CD4-positive, alpha-beta T cell treated with Interleukin-1 beta for 1 hour (primary cell): ENCODE data around the gene F3.

Source experiments
- DNase-seq, 2 donors: peaks; one replicate each; pipeline ENCODE4 v3.0.0-alpha.2; 2020 to 2022

The F3 gene

DNA sequence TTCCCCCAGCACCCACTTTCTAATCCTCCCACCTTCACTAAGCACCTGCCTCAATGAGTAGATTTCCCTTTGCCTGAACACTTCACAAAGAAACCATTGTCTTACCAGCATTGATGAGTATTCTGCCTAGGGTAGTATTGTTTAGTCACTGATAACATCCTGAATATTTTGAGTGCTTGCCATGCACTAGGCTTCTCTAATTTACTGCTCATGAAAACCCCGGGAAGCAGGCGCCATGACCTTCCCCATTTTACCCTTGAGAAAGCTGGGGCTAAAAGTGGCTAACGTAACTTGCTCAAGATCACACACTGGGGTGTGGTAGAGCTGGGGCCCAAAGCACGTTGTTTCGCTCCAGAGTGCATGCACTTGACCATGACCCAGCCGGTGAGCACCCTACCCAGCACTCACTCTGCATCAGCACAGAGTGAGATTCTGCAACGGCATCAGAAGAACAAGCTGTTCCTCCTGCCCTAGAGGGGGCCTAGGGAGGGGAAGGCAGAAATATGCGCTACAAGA lies 10.6 kb upstream of the F3 start:
- DNase-seq, result no peak

DNA sequence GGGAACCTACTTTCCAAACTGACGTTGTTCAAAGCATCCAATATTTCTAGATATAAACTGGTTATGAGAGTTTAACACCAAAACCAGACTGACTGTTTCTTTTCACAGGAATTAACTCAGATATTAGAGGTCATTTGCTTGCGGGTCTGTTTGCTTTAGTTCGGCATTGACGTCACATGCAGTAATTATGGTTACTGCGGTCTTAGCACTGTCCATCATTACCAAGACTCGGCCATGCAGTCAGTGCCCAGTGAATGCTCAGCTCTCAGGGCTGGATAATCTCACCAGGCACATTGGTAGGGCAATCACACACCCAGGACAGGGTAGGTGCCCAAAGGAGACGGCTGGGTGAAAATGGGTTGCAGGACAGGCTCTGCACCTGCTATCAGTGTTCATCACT lies 9.9 kb upstream of the F3 start:
- DNase-seq, result no peak

DNA sequence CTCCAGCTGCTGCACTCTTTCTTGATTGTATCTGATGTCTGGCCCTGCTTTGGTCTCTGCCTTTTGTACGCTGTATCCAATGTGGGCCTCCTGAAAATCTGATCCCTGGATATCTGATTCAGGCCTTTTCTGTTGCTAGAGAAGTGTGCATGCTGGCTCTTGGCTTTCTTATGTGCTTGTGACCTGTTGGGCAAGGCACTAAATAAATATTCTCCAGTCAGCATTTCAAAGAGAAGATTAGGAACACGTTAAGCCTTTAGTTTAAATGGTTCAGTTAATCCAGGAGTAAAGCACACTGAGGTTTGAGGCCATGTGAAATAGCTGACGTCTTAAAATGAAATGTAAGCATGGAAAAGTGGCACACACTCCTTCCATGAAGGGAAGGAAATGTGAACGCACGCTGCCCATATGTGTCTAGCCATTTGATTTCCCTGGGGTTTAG lies 9.3 kb upstream of the F3 start:
- no peak for DNase-seq

DNA sequence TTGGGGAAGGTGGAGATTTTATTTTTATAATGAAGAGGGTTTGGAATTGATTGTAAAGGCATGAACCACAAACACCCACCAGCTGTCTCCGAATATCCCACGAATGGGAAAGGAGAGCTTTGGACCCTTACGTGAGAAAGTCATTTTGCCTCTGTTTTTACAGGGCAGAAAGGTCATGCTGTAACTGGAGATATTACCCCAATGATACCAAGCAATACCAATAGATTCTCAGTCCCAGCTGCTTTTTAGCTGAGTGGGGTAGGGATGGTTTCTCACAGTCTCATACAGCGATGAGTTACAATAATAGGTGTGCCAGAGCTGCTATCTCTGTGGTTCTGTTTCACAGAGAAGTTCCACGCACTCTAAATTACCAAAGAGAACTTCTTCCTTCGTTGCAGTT lies 8.8 kb upstream of the F3 start:
- DNase-seq, result no peak

DNA sequence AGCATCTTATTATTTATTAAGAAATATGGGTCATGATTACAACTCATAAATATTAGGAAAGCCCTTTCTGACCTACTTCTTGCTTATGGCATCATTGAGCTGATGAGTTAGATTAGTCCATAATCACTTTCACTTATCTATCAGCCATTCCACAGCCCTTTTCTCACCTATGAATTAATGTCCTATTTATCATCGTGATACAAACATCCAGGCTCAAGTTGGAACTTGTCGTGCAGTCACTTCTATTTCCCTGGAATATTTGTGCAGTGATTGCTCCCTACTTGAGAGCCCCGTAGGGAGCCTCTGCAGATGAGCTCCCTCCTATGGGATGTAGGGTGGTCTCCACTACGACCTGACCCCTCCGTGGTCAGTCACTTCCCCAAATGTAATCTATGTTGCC lies 8.1 kb upstream of the F3 start:
- DNase-seq, result no peak

DNA sequence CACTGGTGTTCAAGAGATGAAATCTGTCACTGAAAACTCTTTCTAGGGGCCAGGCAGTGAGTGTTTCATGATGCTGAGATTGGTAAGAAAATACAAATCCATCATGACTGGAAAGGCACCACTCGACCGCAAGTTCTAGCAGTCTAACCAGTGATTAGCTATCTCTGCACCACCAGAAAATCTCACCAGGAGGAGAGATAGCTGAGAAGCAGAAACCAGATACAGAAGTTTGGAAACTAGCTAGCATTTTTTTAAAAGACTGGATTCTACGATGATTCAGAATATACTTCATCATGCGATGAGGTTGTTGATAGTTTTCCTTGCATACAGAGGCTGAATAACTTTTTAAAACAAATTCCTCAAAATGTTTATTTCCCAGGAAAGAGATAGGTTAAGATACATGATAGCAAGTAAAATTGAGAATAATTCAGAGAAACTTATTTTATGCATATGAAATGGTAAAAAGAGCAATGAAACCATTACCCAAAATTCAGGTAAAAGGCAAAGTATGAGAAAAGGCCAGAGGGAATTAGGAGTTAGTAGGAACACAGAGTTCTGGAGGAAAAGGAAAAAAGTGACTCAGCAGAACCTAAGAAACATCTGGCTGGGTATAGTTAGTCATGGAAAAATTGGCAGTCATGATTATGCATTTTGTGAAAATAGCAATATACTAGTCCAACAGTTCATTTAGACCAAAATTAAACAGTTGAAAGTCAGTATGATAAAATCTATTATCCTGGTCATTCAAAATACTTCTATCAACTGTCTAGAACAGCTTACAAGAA lies 3.3 kb upstream of the F3 start:
- DNase-seq, result no peak

DNA sequence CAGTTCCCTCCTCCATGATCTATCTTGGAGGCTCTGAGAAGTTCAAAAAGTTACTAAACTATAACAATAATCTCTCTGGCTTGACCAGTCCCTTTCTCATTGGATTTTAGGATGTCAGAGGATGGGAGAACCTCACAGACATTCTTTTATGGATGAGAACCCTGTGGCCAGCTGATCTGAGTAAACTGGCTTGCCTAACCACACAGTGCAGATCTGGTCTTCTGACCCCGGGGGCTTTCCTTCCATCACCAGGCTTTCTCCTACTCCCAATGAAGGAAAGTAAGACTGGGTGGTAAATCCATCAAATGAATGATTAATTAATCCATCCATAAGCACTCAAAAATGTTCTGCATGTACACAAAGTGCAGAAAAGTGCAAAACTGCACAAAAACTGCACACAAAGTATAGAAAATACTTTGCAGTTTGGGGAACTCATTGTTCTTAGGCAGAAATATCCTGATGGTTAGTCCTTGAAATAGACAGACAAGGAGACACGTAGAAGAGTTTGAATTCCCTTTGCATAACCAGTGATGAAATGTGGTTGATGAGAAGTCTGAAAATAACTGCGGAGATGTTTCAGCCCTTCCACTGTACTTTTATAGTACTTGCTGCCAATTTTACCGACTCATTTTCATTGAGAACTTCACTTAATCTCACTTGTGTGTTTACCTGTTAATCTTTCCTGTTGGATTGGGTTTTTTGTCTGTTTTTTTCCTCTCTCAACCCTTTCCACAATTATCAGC lies 2.5 kb upstream of the F3 start:
- no peak for DNase-seq

DNA sequence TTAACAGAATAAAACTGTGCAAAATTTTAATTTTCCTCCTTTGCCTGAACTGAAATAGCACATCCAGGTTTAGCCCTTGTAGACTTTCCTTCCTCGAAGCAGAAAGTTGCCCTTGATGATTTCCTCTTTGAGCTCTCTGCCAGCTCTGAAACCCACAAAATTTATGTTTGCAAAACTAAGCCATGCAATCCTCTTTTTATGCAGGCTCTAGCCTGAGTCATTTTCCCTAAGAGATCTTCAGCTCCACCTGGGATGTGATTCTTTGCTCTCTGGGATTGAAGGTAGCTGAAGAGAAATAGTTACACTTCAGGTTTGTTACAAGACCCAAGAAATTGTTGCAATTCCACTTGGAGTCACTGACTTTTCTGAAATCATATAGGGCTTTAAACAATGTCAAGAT lies 1.4 kb upstream of the F3 start:
- DNase-seq, result no peak

DNA sequence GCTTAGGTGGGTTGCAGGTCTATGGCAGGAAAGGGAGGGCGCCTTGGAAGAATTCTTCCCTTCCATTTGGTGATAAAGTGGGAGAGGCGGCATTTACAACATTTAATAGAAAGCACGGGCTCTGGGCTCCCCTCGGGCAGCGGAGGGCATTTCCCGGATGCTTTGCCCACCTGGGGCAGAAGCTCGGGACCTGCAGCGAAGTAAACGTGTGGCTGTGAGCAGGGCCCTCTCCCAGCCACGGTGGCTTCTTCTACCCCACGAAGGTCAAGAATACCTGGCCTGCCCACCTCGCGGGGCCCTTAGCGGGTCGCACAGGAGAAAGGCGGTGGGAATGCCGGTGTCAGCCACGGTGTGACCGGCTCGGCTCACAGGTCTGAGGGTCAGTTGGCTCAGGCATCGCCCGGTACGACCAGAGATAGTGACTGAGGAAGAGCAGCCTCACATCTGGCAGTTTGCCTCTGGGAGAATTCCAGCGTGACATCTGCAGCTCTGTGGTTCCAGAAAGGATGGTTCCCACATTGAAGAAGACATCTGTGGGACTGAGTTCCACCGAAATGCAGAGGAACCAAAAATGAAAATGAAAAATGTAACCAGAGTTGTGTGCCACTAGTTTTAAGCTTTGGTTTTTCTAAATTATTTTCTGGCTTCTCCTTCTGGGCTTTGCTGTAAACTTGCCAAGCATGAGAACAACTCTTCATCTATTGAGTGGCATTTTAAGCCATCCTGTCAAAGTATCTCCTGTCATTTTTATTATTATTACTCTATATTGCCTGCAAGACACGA lies 720 bp upstream of the F3 start:
- no peak for DNase-seq

DNA sequence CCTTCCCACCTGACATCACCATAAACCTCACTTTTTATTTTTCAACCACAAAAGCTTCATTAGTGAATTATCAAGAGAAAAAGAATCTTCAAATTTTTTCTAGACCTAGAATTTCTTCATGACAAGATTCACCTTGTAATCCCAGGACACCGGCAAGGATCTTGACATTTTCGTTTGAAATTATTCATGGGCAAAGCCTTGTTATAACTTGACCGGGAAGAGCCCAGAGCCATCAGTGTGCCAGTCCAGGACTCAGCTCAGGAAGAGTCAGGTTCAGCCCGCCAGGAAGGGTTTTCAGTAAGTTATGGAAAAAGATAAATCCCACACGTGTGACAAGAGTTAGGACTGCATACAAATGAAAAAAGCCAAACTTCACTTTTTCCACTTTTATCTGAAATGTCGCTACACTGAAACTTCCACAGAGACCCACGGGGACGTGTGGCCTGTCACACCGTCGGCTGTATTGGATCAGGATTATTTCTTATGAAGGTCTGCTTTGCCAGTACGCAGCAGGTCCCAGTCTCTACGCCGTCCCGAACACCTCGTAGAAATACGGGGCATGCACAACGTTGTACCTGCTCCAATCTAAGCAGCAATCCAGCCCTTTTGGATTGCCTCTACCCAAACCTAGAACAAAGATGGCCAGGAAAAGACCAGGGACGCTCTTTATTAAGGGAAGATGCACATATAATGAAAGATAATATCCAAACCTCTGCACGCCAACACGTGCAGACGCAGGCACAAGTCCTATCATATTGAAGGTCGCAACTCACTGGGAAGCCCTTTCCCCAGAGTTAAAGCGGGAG lies 916 bp downstream of the F3 start:
- DNase-seq, result no peak

DNA sequence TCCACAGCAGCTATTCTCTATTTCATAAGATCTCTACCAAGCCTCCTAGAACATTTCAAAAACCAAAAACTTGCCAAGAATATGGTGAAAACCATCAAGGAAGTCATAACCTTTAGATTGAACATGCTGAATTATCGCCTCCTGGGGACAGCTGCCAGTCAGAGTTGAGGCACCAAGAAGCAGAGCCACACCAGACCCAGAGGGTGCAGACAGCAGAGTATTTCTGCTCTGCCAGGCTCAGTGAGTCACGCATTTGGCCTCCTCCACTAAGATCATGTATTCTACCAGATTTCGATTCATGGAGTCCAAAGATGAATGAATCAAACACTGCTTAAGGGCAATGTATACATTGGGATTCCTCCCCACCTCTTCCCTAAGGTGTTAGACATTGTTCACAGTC lies 2.1 kb downstream of the F3 start:
- DNase-seq, result no peak

DNA sequence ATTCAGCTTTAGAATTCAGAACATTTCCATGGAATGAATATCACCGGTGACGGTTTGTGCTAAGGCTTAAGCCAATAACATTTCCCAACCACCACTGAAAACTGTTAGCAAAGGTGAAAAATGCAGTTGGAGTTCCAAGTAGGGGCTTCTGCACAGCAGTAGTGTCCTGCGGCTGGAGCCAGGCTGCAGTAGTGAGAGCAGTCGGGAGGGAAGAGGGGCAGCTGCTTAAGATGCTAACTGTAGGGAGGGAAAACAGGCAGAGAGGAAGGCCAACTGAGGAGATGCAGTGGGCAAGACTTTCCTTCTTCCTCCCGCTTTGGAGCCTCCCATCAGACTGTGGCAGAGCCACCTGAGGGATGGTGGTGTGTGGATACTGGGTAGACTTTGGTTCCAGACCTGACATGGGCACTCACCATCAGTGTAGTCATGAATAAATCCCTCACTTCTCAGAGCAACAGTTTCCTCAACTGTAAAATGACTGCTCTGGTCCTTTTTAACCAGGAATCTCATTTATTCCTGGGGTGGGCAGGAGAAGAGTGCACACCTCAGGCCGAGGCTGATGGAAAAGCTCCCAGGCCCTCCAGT lies 3.2 kb downstream of the F3 start:
- DNase-seq, result no peak

DNA sequence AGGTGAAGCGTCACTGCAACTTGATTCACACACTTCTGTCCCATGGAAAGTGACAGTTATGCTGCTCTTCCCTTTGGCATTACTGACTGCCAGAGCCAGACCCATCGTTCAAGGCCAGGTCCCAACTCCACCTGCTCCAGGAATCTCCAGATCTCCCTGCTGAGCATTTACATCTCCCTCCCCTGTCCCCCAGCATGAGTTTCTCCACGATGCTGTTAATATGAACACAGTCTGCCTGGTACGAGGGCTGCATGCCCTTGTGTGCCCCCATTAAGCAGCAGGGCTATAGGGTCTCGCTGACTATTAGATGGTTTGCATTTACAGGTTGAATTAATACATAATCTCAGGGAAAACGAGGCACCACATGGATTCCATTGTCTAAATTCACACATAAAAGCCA lies 4.3 kb downstream of the F3 start:
- DNase-seq, result no peak

DNA sequence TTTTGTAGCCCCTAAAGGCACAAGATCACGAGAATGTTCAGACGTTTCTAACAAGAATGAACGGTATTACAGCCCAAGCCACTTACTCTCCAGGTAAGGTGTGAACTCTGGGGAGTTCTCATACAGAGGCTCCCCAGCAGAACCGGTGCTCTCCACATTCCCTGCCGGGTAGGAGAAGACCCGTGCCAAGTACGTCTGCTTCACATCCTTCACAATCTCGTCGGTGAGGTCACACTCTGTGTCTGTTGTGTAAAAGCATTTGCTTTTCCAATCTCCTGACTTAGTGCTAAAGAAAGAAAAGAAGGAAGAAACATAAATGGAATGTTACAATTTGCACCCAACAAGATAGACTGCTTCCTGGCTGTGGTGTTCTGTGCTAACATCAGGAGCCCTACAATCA lies 5.7 kb downstream of the F3 start:
- DNase-seq, result no peak

DNA sequence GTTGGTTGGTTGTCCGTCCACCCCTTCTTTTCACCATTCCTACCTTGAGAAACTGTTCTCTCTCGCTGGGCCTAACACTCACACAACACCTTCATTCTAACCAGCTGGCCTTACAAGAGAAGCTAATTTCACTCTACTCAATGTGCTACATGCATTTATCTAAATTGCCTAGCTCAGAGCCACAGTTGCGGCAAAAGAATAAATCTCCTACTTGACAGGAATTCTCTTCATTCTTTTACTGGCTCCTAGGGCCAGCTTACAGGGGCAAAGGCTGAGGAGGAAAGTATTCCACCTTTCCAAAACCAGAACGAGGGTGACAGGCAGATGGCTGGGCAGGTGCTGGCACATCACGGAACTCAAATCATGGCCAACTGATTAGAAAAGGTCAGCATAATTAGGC lies 6.5 kb downstream of the F3 start:
- no peak for DNase-seq

DNA sequence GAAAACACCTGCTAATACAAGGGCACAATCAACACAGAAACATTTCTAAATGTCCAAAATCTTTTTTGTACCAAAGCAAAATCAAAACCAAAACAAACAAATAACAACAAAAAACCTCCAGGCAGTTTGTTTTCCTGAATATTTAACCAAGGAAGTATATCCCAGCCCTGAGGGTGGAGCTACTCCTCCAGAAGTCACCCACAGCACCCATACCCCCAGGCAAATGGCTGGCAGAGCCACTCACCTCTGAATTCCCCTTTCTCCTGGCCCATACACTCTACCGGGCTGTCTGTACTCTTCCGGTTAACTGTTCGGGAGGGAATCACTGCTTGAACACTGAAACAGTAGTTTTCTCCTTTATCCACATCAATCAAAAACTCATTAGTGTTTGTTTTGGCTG lies 9.5 kb downstream of the F3 start:
- no peak for DNase-seq

DNA sequence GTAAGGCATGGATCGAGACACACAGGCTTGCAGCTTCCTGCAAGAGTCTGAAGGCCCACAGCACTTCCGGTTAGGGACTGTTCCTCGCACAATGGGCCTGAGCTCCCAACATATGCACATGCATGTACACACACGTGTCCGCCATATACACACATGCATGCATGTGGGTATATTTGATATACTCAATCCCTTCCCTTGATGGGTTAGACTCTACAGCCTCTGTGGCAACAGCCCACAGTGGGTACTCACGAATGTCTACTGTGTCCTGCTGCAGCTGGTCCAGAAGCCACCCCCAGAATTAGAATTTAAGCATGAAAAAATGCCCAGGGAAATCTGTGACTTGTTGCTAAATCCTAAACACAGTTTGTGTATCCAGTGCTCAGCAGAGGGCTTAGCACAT lies 9.9 kb downstream of the F3 start:
- DNase-seq, result no peak

DNA sequence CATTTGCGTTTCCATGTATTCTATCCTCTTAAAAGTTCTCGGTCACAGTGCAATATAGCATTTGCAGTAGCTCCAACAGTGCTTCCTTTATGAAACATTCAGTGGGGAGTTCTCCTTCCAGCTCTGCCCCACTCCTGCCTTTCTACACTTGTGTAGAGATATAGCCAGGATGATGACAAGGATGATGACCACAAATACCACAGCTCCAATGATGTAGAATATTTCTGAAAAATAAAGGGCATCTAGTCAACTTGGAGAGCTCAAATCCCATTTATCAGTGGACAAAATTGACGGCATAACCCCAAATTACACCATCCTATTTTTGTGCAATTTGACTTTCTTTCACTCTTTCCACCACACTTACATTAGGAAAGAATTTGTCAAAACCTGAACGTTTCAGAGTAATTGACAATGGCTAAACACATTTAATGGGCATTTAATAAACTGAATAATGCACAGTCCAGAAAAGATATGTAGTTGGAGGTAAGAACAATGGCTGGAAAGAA lies 11.1 kb downstream of the F3 start:
- no peak for DNase-seq

DNA sequence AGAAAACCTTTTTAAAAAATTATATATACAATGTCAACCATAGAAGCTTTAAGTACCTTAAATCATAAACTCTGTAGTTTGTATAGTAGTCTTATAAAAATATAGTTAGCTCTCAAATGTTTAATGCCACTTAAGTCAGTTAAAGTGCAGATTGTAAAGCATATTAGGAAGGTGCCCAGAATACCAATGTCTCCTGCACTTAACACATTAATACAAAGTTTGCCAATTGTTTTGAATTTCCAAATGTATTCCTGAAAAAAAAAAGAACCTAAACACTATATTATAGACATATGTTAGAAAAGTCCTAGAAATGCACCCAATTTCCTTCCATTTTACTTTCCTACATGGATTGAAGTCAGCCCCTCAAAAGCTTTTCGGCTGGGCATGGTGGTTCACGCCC lies 12.1 kb downstream of the F3 start:
- no peak for DNase-seq

DNA sequence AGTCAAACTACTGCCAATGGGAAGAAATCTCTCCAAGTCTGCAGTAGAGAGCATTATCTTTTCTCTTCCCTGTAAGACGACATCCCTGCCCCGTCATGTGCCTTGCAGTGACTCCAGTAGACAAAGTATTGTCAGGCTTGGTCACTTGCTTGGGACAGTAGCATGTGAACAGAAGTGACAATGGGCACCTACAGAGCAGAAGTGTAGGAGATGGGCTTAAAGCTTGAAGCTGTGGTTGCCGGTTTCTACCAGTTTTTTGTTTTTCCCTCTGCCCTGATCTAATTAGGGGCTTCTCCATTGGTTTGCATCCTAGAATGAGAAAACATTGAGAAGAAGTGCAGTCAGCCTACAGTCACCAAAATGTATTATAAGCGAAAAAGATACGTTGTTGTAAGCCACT lies 12.7 kb downstream of the F3 start:
- no peak for DNase-seq

DNA sequence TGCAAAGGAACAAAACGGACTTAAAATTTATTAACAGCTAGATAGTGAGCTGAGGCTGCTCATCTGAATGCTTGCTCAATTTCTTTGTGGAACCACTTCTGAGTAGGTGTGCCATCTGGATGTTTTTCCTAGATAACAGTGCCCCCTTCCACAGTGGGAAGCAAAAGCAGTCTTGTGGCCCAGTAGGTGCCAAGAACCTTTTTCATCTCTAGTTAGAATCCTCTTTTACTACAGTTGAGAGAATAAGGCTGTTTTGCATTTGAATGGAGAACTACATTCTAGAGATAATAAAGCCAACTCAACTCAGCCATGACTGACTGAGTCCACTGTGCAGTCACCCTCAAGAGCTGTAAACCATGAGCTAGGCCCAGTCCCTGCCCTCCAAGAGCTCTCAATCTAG lies 13.3 kb downstream of the F3 start:
- no peak for DNase-seq

DNA sequence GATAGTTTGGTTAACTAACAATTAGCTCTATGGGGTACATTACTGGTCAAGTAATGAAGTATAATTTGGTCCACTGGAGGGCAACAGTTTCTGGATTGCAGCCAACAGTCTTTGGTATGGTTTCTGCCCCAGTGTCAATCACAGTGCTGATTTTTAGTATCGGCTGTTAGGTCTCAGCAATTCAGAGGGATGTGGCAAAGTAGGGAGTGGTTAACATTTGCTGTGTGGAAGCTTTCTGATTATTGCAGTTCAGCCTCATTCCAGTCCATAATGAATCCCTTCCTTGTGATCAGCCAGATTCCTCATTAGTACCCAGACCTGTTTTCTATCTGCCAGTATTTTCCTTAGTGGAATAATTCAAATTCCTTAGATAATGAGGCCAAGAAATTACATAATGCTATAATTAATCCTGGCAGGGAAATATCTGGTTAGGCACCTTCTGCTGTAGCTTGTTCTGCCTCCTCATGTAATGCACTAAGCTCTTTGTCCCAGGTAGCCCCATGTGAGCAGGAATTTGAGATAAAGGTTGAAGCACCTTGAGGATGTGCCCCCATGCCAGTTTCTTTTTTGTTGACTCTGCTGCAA lies 14.0 kb downstream of the F3 start:
- DNase-seq, result no peak
